Measurements from ENCODE around the gene AZU1.
"Not testable (repeated sequence)": the region's sequence is repeated elsewhere in the genome, so short reads cannot be mapped to it uniquely, and the experiment has no call there.

Gene AZU1

GRCh38 chr19:829129-829758, 1.6 kb downstream of the AZU1 start:
- DNase-seq (ENCODE audit: low read depth in 3 of 3) = no peak

GRCh38 chr19:831407-832369, 4.1 kb downstream of the AZU1 start:
- no peak for DNase-seq (ENCODE audit: low read depth in 3 of 3)

- DNase-seq (ENCODE audit: low read depth in 3 of 3) = no peak
Measured at GRCh38 chr19:834216-834615, 6.6 kb downstream of the AZU1 start.

GRCh38 chr19:835210-835810, 7.7 kb downstream of the AZU1 start:
- DNase-seq (ENCODE audit: low read depth in 3 of 3) = no peak

- DNase-seq (ENCODE audit: low read depth in 3 of 3) = no peak
Measured at GRCh38 chr19:840519-841206, 13.0 kb downstream of the AZU1 start, which contains the start of gene PRTN3. Gene PRTN3 (plus strand): TSS chr19:840999. CDS start chr19:841009, 10 bp downstream.

GRCh38 chr19:842802-843179, 15.2 kb downstream of the AZU1 start:
- DNase-seq (ENCODE audit: low read depth in 3 of 3) = not testable (repeated sequence)

GRCh38 chr19:843180-843835, 15.7 kb downstream of the AZU1 start:
- no peak for DNase-seq (ENCODE audit: low read depth in 3 of 3)

- DNase-seq (ENCODE audit: low read depth in 3 of 3) = no peak
Measured at GRCh38 chr19:843836-844545, 16.4 kb downstream of the AZU1 start.

GRCh38 chr19:844546-844971, 16.9 kb downstream of the AZU1 start:
- no peak for DNase-seq (ENCODE audit: low read depth in 3 of 3)

GRCh38 chr19:845707-846521, 18.3 kb downstream of the AZU1 start:
- DNase-seq (ENCODE audit: low read depth in 3 of 3) = no peak

- no peak for DNase-seq (ENCODE audit: low read depth in 3 of 3)
Measured at GRCh38 chr19:848386-848921, 20.8 kb downstream of the AZU1 start.

- DNase-seq (ENCODE audit: low read depth in 3 of 3) = not testable (repeated sequence)
Measured at GRCh38 chr19:849195-849594, 21.6 kb downstream of the AZU1 start.

GRCh38 chr19:850221-850978, 22.8 kb downstream of the AZU1 start:
- DNase-seq (ENCODE audit: low read depth in 3 of 3) = no peak

- no peak for DNase-seq (ENCODE audit: low read depth in 3 of 3)
Measured at GRCh38 chr19:850979-851335, 23.3 kb downstream of the AZU1 start.

- no peak for DNase-seq (ENCODE audit: low read depth in 3 of 3)
Measured at GRCh38 chr19:852136-853013, 24.7 kb downstream of the AZU1 start, which contains the start of gene ELANE. Gene ELANE (plus strand): TSS chr19:852303. CDS start chr19:852329, 26 bp downstream.

- DNase-seq (ENCODE audit: low read depth in 3 of 3) = no peak
Measured at GRCh38 chr19:853014-853585, 25.5 kb downstream of the AZU1 start.

GRCh38 chr19:853614-854220, 26.1 kb downstream of the AZU1 start:
- not testable (repeated sequence) for DNase-seq (ENCODE audit: low read depth in 3 of 3)

Data from stimulated activated CD4-positive, alpha-beta T cell treated with anti-CD3 and anti-CD28 coated beads, TNF-alpha, amount 100 ng/mL, for 4 hours (primary cell).